ENCODE measurements around the gene CNEP1R1.
"Not testable (repeated sequence)": the region's sequence is repeated elsewhere in the genome, so short reads cannot be mapped to it uniquely, and the experiment has no call there.

DNA sequence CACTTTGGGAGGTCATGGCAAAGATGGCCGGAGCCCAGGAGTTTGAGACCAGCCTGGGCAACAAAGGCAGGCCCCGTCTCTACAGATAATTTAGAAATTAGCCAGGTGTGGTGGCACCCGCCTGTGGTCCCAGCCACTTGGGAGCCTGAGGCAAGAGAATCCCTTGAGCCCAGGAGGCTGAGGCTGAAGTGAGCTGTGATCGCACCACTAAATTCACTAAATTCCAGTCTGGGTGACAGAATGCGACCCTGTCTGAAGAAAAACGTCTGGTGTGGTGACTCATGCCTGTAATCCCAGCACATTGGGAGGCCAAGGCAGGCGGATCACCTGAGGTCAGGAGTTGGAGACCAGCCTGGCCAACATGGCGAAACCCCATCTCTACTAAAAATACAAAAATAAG, 10.8 kb upstream of the CNEP1R1 start:
- TF ChIP-seq EZH2 (IDR thresholded peaks at IDR 0.05; ENCODE audit: insufficient read depth, poor library complexity, severe bottlenecking); EZH2phosphoT487 (IDR thresholded peaks at IDR 0.05; ENCODE audit: insufficient read depth, low read depth): not testable (repeated sequence)

Measured in GM23248 (cell line).